Activated CD8-positive, alpha-beta memory T cell treated with anti-CD3 and anti-CD28 coated beads, Interleukin-2, amount 50 U/mL, for 24 hours (primary cell): ENCODE measurements around the gene PIGT.
A peak's percentile ranks its signal among the peaks of the same experiment; 100 is the strongest.

Source experiments
- DNase-seq: peaks from one replicate; pipeline ENCODE4 v3.0.0-alpha.2; 2020; ENCODE audit errors: extremely low read depth

Gene PIGT

DNA sequence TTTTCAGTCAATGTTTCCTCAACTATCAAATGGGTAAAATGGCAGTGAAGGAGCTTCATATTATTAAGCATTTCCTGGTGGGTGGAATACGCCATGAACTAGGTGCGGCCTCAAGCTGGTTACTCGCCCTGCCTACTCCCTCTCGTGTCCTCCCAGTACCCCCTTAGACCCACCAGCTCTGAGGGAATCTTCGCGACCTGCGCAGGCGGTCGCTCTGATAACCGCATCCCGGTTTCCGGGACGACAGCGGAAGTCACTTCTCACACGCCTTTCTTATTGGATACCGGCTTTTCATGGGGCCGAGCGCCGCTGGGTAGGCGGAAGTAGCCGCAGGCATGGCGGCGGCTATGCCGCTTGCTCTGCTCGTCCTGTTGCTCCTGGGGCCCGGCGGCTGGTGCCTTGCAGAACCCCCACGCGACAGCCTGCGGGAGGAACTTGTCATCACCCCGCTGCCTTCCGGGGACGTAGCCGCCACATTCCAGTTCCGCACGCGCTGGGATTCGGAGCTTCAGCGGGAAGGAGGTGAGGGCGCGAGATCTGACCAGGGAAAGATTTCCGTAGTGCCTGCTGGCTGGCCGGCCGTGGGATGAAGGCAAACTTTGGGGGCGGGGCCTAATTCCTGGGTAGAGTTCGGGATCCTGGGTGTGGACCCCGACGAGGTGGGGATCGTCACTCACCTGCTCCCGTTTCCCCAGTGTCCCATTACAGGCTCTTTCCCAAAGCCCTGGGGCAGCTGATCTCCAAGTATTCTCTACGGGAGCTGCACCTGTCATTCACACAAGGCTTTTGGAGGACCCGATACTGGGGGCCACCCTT lies at the start of gene PIGT:
PIGT (plus strand) TSS at position 320 of the 816 bp plus-strand sequence; CDS start at position 336, 16 bp downstream.
- DNase-seq = peak; percentile 85

DNA sequence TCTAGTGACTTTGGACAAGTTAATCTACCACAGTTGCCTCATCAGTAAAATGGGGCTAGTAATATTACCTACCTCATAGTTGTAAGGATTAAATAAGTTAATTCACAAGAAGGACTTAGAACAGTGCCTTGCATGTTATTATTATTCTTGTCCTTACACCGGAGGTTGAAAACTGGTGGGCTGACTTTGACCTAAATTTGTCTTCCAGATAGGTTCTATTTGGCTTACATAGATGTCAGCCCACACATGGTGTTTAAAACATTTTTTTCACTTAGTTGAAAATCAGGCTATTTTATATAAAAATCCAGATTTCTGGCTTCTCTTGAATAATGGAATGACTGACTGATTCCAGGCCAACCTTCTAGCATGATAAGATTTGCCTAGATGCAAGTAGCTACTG lies 49.7 kb upstream of the PIGT start:
- no peak for DNase-seq

DNA sequence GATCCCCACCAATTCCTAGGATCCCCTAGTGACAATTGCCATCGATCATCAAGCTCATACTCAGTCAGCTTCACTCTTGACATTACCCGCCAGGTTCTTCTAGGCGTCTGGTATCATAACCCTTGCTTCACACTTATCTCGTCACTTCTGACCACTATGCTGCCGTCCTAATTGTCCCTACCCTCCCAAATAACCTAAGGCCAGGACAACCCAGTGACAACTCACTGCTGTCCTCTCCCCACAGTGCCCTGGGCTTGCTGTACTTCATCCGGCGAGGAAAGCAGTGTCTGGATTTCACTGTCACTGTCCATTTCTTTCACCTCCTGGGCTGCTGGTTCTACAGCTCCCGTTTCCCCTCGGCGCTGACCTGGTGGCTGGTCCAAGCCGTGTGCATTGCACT lies 49.3 kb upstream of the PIGT start:
- DNase-seq = no peak

DNA sequence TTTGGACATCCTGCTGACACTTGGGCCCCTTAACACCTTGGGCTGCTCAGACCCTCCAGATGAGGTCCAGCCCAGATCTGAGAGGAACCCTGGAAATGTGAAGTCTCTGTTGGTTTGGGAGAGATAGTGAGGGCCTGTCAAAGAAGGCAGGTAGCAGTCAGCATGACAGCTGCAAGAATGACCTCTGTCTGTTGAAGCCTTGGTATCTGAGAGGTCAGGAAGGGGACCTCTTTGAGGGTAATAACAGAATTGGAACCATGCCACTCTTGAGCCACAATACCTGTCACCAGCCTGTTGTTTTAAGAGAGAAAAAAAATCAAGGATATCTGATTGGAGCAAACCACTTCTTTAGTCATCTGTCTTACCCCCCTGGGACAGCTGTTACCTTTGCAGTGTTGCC lies 48.8 kb upstream of the PIGT start:
- DNase-seq = no peak

DNA sequence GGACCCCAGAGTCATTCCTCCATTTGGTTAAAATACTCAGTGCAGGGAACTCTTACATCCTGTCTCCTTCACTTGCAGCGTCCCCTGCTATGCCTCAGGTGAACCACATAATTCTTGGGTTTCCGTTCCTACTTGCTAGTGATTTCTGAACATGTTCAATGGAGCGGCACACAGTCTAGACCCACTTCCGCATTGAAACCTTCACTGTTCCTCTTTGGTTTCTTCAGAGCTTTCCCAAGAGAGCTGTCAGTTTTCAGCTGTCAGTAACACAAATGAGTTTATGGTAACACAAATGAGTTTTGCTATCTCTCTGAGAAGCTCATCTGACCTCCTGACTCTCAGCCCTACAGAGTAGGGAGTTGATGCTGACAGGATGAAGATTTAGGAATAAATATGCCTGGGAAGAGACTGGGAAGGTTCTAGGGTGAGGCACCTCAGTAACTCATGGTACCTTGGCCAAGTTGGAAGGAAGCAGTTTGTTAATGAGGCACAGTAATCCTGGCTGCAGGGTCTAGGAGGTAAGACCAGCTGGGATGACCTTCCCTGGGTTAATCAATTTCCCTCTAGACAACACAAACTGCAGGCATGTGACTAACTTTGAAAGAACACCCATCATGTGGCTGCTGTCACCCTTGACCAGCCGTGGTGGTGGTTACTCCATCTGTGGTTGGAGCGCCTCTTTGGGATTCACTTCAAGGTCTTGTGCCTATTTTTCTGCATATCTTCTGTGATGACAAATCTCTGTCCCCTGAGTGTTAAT lies 47.5 kb upstream of the PIGT start:
- DNase-seq = no peak

DNA sequence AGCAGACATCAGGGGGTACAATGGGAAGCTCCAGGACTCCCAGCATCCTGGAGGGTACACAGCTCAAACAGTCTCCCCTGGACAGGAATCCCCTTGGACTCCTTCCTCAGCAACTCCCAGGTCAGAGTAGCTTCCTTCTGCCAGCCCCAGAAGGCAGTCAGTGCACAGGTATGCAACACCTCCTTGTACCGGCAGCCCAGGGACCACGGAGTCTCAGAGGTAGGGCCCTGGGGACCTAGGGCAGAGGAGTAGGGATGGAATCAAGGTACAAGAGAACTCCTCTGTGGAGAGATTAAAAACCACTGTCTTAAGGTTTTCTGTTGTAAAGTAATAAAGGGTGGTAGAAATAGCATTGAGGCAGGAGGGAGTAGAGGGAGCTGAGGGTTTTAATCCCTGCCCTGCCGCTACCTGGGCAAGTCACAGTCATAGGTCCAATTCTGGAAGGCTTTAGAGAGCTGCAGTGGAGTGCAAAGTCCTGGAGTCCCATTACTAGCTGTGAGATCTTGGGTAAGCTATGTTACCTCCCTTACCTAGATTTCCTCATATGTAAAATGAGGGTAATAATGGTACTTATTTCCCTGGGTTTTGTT lies 45.3 kb upstream of the PIGT start:
- DNase-seq = no peak

DNA sequence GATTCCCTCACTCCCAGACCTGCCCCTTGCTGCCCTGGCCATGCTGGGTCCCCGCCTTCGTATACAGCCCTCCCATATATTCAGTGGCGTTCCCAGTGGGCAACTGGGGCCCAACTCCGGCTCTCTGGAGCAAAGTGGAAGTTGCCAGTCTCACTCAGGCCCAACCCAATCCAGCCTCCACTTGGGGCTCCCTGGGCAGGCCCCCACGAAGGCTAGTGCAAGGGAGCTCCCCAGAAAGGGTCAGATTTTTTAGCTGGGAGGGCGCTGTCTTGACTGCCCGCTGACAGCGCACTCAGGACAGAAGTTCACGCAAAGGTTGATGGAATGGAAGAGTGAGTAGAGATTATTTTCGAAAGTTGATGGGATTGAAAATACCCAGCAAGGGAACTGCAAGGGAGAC lies 43.7 kb upstream of the PIGT start:
- DNase-seq = no peak

DNA sequence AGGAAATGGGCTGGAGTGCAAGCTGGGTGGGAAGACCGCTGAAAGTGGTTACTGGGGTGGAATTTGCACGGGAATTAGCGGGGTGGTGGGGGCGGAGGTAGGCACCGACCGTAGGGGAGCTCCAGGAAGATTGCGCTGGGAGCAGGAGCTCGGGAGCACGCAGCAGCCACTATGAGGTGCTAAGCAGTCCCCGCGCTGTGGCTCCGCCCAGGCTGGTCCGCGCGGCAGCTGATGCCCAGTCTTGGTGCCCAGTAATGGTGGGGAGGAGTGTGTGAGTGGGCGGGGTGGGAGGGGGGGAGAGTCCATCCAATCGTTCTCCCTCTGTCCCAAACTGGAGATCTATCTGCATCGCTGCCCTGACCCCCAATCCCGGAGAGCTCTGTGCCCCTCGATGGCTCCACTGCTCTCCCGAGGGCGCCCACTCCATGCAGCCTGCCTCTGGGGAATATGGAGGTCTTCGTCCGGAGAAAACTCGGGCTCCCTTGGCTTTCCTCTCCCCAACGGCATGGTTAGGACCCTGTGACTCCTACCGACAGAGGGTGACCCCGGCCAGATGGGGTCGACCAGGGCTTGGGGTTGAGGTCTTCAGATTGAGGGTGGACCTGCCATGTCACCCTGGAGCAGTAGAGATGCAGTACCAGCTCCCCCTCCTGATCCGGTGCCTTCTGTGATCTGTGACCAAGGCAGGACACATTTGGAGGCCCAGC lies 43.1 kb upstream of the PIGT start:
- DNase-seq = no peak

DNA sequence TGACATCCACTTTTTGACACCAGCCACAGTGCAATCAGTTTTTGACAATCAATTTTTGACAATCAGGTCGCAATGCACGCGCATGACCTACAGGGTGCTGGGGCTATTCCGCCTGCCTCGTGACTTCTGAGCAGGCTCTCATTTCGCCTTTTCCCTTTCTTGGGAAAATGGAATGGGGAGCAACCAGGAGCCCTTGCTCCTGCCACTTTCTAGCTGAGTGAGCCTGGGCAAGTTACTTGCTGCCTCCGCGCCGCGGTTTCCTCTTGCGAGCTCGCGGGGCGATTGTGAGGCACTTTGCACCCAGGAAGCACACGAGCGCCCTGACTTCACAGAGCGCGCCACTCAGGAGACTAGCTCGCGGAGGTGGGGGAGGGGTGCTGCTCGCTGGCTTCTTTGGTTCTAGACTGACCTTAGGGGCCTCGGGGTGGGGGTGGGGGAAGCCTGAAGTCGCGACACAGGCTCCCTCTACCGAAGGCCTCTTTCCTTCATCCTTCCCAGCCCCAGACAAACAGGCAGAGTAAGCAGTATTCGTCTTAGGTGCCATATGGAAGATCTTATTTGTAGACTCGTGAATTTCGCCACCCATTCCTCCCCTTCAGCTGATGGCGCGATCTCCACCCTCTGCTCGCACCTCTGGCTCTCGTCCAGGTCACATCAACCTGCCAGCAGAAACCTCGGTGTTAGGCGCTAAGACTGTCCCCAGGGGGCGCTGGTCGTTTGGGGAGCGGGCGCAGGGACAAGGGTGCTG lies 42.4 kb upstream of the PIGT start:
- peak; percentile 64 for DNase-seq

DNA sequence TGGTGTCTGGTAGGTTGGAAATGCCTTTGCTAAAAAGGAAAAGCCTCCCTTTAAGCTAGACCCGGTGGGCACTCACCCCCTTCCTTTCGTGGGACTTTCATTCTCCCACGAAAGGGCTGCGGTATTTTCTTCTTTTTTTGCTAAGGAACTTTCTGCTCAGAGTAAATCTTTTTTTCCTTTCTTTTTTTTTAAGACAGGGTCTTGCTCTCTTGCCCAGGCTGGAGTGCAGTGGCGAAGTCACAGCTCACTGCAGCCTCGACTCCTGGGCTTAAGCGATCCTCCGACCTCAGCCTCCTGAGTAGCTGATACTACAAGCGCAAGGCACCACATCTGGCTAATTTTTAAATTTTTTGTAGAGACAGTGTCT lies 41.9 kb upstream of the PIGT start:
- DNase-seq = no peak

DNA sequence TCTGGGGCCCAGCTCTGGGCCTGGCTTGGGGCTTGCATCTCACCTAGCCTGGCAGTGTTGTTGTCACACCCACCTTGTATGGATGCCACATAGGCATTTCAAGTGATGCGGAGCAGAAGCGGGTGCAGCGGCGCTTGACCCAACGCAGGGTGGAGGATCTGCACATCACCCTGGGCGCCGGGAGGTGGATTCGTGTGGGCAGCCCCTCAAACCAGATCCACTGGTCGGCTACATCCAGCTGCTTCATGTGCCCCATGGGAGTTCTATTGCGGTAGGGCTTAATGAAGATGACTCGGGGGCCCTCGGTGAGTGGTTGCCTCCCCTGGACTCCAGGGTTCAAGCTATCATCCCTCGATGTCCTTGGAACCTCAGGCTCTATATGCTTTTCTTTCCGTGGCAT lies 41.0 kb upstream of the PIGT start:
- DNase-seq = no peak

DNA sequence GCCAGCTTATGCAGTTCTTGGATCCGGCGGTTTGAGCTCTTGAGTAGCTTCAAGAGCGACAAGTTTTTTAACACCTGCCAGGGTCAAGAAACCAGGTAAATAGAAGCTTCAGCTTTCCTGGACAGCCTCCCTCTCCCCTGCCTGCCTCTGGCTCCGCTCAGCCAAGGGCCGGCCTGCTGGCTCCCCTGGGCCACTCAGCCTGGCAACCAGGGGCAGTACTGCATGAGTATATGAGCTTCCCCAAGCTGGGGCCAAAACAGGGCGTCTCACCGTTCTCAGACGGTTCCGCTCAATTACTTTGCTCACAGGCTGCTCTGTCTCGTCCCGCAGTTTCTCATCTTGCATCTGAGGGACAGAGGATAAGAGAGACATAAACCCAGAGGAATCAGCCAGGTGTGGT lies 38.7 kb upstream of the PIGT start:
- no peak for DNase-seq

DNA sequence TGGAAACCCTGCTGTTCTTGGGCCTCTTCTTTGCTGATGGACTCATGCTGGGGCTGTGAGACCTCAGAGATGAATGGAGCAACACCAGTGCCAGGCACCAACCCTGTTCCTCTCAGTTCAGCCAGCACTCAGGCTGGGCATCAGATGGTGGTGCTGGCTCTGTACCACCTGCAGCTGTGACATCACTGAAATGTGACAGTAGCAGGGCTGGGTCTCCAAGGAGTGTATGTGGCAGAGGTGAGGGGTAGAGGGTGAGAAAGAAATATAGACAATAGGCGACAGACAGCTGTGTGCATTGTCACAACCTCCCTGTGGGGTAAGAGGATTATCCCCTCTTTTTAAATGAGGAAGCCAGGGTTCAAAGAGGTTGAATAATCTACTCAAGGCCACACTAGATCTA lies 37.8 kb upstream of the PIGT start, which contains the start of gene TP53TG5:
TP53TG5 (minus strand) TSS at position 135 of the 400 bp plus-strand sequence; CDS start at position 46, 89 bp downstream.
- no peak for DNase-seq

DNA sequence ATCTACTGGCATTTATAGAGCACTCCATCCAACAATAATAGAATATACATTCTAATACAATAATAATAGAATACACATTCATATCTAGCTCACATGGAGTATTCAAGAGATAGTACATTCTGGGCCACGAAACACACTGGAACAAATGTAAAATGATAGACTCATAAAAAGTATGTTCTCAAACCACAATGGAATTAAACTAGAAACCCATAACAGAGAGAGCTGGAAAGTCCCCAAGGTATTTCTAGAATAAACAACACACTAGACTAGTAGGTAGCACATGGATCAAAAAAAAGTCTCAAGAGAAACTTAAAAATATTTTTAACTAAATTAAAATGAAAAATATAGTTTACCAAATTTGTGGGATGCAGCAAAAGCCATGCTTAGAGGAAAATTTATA lies 28.7 kb upstream of the PIGT start:
- no peak for DNase-seq

DNA sequence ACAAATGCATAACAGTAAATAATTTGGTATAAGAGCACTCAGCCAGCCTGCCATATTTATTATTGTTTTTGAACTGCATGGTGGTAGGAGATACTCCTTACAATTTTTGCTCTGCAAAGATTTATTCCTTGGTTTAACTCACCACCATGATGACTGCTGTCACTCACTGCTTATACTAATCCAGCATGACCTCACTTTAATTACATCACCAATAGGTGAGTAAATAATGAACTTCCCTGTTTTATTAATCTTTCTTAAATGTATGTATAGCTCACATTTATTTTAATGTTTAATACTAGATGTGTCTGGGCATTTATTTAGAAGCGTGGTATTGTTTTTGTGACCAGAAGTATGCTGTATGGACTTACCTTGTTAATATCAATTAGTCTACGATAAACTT lies 25.0 kb upstream of the PIGT start:
- no peak for DNase-seq

DNA sequence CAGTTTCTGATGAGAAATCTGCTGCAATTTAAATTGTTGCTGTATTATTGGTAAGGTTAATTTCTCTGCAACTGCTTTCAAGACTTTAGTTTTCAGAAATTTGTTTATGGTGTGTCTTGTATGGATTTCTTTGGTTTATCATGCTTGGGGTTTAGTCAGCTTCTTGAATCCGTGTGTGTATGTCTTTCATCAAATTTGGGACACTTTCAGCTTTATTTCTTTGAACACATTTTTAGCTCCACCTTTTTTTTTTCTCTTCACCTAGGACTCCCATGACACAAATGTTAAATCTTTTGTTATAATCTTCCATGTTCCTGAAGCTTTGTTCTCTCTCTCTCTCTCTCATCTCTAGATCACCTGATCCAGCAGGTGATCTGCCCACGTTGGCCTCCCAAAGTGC lies 24.4 kb upstream of the PIGT start:
- no peak for DNase-seq

DNA sequence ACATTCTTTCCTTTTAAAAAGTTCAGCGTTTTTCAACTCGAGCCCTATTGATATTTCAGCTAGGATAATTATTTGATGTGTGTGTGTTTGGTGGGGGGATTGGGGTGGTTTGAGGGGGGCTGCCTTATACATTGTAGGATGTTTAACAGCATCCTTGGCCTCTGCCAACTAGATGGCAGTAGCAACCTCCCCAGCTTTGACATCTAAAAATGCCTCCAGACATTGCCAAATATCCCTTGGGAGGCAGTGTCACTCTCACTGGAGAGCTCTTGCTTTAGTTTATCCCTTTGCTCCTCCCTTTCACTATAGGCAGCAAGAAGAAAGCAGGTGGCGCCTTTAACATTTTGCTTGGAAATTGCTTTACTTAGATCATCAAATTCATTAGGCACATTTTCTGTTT lies 23.2 kb upstream of the PIGT start:
- no peak for DNase-seq

DNA sequence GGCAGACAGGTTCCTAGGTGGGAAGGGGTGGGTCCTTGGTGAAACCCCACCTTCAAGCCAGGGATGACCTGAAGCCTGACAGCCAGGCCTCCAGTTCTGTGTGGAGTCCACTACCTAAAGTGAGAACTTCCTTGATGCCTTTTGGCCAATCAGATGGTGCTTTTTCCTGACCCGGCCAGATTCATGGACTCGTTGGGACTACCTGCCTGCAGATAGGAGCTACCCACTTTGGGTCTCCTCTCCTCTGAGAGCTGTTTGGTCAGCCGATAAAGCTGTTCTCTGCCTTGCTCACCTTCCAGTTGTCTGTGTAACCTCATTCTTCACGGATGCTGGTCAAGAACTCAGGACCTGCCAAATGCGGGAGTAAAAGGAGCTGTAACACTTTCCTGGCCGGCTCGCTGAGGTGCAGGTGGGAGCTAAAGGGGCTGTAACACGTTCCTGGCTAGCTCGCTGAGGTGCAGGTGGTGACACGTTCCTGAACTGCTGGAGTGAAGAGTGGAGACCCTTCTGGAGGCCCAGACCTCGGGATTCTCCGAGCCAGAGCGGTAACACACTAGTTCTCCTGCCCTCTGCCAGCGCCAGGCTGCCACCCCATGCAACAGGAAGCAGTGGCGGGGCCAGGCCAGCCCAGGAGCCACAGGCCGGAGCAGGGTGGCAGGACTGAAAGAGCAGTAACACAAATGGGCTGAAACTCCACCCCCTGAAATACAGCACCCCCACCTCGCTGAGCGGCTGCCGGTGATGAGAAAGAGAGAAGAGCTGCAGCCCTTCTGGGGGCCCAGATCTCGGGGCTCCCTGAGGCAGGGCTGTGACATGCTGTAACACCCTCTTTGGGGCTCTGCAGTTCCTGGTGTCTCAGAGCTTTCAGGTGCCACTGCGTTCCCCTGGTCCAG lies 21.5 kb upstream of the PIGT start:
- DNase-seq = no peak

DNA sequence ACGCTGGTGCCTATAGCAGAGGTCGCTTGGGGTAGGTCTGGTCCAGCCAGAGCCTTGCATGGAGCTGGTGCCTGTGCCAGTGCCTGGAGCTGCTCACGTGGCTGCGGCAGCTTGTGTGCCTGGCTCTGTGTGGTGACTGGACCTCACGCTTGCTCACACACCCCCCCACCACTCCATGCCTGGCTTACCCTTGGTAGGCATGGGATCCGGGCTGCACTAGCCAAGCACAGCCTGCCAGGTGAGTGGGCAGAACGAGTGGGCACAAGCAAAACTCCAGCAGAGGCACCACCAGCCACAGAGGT lies 20.9 kb upstream of the PIGT start:
- no peak for DNase-seq

DNA sequence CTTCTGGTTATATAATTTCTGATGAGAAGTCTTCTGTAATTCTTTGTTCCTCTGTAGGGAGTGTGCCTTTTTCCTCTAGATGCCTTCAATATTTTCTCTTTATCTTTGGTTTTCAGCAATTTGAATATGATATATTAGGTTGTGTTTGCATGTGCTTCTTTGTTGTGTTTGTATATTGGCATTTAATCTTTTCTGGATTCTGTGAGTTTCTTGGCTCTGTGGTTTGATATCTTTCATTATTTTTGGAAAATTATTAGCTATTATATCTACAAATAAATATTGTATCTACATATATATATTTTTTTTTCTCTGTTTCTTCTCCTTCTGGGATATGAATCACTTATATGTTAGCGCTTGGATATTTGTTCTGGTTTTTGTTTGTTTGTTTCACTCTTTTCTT lies 16.9 kb upstream of the PIGT start:
- no peak for DNase-seq
